Retinal pigment epithelial cell (primary cell): Measurements from ENCODE around the gene FGD4.

Experiments used
- DNase-seq: peaks from one replicate; pipeline ENCODE4 v3.0.0-alpha.2; 2010; ENCODE audit warnings: low read depth
- H3K4me3 ChIP-seq: 2 replicates; pipeline ENCODE4 v1.5.1; 2011; ENCODE audit warnings: mild to moderate bottlenecking, low read length, control low read depth, moderate library complexity
- TF ChIP-seq, protein P1 (sequence below): conservative IDR thresholded peaks from 2 replicates; pipeline ENCODE4 v1.5.1; 2011; ENCODE audit warnings: low read depth, low read length, control low read depth, inconsistent platforms

FGD4 gene

DNA sequence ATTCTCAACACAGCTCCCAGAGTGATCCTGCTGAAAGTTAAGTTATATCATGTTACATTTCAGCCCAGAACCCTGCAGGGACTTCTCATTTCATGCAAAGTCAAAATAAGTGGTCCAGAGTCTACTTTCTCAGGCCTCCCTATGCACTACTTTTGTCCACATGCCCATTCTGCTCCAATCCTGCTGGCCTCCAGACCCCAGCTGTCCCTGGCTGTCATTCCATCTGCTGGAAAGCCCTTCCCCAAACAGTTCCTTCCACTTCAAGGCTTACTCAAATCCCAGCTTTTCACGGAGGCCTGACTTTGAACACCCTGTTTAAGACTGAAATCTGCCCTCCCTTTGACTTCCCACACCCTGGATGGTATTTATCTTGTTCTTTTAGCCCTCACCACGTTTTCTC, 169.9 kb downstream of the FGD4 start:
- no peak overlapping the region for H3K4me3 ChIP-seq
- TF ChIP-seq, protein P1, sequence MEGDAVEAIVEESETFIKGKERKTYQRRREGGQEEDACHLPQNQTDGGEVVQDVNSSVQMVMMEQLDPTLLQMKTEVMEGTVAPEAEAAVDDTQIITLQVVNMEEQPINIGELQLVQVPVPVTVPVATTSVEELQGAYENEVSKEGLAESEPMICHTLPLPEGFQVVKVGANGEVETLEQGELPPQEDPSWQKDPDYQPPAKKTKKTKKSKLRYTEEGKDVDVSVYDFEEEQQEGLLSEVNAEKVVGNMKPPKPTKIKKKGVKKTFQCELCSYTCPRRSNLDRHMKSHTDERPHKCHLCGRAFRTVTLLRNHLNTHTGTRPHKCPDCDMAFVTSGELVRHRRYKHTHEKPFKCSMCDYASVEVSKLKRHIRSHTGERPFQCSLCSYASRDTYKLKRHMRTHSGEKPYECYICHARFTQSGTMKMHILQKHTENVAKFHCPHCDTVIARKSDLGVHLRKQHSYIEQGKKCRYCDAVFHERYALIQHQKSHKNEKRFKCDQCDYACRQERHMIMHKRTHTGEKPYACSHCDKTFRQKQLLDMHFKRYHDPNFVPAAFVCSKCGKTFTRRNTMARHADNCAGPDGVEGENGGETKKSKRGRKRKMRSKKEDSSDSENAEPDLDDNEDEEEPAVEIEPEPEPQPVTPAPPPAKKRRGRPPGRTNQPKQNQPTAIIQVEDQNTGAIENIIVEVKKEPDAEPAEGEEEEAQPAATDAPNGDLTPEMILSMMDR, result no peak
- no peak for DNase-seq

DNA sequence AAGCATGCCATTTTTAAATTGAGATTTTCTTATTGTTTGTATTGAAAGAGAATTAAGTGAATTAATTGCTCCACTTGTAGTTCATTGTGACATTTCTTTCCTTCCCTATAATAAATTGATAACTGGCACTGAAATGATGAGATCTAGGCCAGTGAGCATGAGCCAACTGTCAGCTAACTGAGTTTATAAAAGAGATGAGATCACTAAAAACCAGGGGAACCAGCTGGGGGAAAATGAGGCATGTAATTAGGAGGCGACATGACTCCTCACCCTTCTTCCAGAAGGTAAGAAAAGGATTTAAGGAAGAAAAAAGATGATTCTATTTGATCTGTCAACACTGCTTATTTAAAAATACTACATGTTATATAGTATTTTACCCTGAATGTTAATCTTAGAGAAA, 175.2 kb downstream of the FGD4 start:
- DNase-seq, result no peak
- no peak overlapping the region for H3K4me3 ChIP-seq
- TF ChIP-seq, protein P1, result no peak

DNA sequence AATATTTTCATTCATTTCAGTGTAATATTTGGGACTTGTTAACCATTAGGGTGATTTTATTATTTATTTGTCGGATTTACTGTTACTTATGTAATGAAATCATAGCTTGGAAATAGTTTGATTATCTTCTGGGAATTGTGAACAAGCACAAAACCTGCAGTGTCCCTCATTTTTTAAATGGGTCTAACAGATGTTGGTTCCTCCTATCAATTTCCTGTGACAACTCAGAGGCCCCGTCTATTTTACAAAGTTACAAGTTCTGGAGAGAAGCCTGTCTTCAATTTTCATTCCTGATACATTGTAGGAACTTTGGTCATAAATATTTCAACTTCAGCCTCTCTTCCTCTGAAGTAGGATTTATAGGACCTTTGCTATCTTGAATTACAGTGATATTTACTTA, 178.0 kb downstream of the FGD4 start:
- H3K4me3 ChIP-seq, result no peak overlapping the region
- TF ChIP-seq, protein P1, result no peak

DNA sequence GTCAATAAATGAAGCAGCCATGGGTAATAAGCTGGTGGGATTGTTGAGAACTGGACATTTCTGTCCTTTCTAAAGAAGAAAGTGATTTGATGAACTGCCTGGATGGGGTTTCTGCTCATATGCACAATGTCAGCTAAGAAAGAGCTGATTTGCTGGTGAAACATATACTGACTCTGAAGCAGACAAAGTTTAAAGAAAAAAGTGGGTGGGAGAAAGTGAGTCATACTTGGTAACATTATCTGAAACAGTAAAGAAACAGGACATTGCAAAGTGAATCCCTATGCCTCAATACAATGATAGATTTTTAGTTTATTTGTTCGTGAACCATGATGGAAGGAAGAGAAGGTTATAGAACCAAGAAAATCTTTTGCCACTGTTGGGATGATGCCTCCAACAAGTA, 184.2 kb downstream of the FGD4 start:
- DNase-seq, result no peak
- no peak overlapping the region for H3K4me3 ChIP-seq

More for the DNA sequence above, 178.0 kb downstream of the FGD4 start:
- DNase-seq, result no peak

DNA sequence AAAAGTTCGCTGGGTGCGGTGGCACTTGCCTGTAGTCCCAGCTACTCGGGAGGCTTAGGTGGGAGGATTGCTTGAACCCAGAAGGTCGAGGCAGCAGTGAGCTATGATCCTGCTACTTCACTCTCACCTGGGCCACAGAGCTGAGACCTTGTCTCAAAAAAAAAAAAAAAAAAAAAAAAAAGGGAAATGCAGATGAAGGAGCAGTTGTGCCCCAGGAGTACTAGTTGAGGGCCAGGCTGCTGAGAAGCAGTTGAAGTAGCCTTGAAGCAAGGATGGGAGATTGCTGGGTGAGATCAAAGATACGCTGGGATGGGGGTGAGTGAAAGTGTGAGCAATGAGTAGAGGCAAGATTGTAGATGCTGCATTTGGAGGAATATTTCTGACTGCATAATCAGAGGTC, 186.3 kb downstream of the FGD4 start:
- H3K4me3 ChIP-seq, result no peak overlapping the region
- no peak for DNase-seq
- TF ChIP-seq, protein P1, result no peak

More for the DNA sequence above, 184.2 kb downstream of the FGD4 start:
- TF ChIP-seq, protein P1, result no peak

DNA sequence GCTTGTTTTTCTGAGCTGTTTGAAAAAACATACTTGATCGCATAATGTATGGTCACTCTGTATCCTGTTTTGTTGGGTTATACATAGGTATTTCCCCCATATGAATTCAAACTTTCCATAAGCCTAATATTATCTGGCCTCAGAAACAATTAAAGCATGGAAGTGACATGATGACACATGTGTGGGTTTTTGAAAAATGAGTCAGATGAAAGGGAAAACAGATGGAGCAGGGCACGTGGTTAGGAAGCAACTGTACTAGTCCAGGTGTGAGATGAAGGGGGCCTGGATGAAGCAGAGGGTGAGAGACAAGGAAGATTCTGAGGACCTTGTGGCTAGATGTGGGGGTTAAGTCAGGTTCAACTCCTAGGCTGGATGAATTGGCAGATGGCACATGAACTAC, 187.0 kb downstream of the FGD4 start:
- TF ChIP-seq, protein P1, result no peak
- no peak overlapping the region for H3K4me3 ChIP-seq
- DNase-seq, result no peak

DNA sequence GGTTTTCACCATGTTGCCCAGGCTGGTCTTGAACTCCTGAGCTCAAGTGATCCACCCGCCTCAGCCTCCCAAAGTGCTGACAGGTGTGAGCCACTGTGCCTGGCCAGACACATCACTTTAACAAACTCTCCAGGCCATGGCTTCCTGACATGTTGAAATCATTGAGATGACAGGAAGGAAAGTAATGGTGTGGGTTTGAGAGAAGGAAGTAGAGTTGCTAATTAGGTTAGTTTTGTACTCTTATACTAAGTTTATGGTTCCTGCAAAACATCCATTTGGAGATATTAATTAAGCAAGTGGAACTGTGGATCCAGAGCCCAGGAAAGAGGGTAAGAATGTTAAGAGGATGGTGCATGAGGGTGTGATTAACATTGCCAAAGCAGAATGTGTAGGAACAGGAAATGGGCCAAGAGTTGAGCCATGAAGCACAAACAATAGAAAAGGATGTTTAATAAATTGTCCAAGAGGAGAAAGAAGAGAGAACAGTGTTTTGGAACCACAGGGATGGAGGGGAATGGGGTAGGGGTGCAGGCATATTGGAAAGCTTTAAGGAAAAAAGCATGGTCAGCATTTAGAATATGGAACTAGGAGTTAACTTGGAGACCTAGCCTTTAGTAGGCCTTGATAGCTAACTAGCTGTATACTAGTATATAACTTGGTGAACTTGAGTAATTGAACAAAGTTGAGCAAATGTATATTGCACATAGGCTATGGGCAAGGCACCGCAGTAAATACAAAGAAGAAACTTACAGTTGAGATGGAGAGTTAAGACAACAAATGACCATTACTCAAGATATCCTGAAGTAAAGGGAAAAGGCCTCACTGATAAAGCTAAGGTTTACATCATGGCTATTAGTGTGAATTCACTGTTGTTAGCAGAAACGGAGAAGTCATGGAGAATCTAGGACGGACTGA, 188.5 kb downstream of the FGD4 start:
- DNase-seq, result no peak
- TF ChIP-seq, protein P1, result no peak
- no peak overlapping the region for H3K4me3 ChIP-seq
